PC-9 (cell line): ENCODE measurements around the gene SH3RF1.

Source experiments
- EZH2 ChIP-seq: fragments of 200-600 bp; sonication (generic); IDR thresholded peaks from 2 replicates; pipeline ENCODE4 v1.8.0; 2017; ENCODE audit warnings: antibody characterized with exemption, low read depth
- TF ChIP-seq, protein P1 (sequence below): fragments of 200-600 bp; sonication (generic); conservative IDR thresholded peaks from 2 replicates; pipeline ENCODE4 v1.6.1; 2017; ENCODE audit warnings: mixed run types, antibody characterized with exemption, mild to moderate bottlenecking, moderate library complexity

DNA sequence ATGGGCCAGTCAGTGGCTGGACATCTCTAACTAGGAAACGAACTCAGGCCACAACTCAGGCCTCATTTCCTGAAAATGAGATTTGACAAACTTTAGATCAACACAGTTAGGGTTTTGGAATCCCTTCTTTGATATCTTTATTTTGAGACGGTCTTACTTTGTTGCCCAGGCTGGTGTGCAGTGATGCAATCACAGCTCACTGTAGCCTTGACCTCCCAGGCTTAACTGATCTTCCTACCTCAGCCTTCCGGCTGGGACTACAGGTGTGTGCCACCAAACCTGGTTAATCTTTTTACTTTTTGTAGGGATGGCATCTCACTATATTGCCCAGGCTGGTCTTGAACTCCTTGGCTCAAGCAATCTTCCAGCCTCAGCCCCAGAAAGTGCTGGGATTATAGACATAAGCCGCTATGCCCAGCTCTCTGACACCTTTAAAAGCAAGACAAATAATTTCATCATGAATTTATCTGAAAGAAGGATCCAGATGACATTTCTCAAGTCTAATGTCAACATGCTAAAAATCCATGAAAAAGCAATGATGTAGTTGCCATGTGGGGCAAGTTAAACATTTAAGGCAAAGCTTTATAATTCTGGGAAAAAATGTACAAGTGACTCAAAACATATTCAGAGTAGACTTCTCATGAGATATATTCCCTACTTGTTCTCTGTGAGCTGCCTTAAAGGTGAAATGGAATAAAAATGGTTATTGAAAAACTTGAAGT lies 171.6 kb downstream of the SH3RF1 start:
- TF ChIP-seq, protein P1, sequence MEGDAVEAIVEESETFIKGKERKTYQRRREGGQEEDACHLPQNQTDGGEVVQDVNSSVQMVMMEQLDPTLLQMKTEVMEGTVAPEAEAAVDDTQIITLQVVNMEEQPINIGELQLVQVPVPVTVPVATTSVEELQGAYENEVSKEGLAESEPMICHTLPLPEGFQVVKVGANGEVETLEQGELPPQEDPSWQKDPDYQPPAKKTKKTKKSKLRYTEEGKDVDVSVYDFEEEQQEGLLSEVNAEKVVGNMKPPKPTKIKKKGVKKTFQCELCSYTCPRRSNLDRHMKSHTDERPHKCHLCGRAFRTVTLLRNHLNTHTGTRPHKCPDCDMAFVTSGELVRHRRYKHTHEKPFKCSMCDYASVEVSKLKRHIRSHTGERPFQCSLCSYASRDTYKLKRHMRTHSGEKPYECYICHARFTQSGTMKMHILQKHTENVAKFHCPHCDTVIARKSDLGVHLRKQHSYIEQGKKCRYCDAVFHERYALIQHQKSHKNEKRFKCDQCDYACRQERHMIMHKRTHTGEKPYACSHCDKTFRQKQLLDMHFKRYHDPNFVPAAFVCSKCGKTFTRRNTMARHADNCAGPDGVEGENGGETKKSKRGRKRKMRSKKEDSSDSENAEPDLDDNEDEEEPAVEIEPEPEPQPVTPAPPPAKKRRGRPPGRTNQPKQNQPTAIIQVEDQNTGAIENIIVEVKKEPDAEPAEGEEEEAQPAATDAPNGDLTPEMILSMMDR, result no peak
- TF ChIP-seq EZH2, result no peak
